NB4 (cell line): ENCODE results near the gene ATP13A1.

Experiments used
- MYC ChIP-seq: IDR thresholded peaks from 2 replicates; pipeline ENCODE4 v1.6.1; 2011; ENCODE audit warnings: low read depth, low read length
- POLR2A ChIP-seq: IDR thresholded peaks from 2 replicates; pipeline ENCODE4 v1.6.1; 2011; ENCODE audit warnings: mild to moderate bottlenecking; ENCODE audit not compliant: insufficient read length; ENCODE audit errors: extremely low read depth
- TF ChIP-seq, protein P1 (sequence below): IDR thresholded peaks from one replicate; pipeline ENCODE4 v1.5.1; 2012; ENCODE audit warnings: low read depth, low read length
- TF ChIP-seq, protein P2 (sequence below): IDR thresholded peaks from 2 replicates; pipeline ENCODE4 v1.6.1; 2011; ENCODE audit warnings: low read depth, low read length

DNA sequence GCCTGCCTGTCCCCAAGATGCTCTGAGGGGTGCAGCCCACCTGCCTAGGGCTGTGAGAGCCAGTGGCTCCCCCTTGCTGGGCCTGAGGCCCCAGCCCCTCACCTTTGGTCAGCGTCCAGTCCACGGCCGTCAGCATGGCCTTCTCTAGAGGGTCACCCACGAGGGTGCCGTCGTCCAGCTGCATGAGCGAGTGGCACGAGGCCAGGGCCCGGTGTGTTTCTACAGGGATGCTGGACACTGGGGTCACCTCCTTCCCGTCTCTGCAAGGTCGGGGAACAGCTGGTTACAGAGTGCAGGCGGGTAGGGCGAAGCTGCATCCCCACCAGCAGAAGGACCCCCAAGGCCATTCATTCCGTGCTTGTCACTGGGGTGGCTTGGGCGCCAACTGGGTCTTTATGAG is 9.0 kb downstream of the ATP13A1 start:
- TF ChIP-seq, protein P1, sequence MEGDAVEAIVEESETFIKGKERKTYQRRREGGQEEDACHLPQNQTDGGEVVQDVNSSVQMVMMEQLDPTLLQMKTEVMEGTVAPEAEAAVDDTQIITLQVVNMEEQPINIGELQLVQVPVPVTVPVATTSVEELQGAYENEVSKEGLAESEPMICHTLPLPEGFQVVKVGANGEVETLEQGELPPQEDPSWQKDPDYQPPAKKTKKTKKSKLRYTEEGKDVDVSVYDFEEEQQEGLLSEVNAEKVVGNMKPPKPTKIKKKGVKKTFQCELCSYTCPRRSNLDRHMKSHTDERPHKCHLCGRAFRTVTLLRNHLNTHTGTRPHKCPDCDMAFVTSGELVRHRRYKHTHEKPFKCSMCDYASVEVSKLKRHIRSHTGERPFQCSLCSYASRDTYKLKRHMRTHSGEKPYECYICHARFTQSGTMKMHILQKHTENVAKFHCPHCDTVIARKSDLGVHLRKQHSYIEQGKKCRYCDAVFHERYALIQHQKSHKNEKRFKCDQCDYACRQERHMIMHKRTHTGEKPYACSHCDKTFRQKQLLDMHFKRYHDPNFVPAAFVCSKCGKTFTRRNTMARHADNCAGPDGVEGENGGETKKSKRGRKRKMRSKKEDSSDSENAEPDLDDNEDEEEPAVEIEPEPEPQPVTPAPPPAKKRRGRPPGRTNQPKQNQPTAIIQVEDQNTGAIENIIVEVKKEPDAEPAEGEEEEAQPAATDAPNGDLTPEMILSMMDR: no peak
- no peak for TF ChIP-seq POLR2A
- TF ChIP-seq, protein P2, sequence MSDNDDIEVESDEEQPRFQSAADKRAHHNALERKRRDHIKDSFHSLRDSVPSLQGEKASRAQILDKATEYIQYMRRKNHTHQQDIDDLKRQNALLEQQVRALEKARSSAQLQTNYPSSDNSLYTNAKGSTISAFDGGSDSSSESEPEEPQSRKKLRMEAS: no peak
- TF ChIP-seq MYC: no peak
